Measurements from ENCODE around the gene CEP295NL.

- TF ChIP-seq POLR2AphosphoS5 (IDR thresholded peaks at IDR 0.05; ENCODE audit: low read depth, low read length) (no peak), POLR2A (IDR thresholded peaks at IDR 0.05; ENCODE audit: low read depth, low read length) (no peak), TAF1 (IDR thresholded peaks at IDR 0.05; ENCODE audit: low read depth, low read length) (no peak)
Observed at GRCh38 chr17:78842881-78843565, 60.0 kb downstream of the CEP295NL start.
